Mesenchymal stem cell (in vitro differentiated cells and primary cell): ENCODE data around the gene MTFR1L.
A peak's percentile ranks its signal among the peaks of the same experiment; 100 is the strongest.
"Not testable (repeated sequence)": the region's sequence is repeated elsewhere in the genome, so short reads cannot be mapped to it uniquely, and the experiment has no call there.

ENCODE experiments used
- DNase-seq: peaks from one replicate; pipeline ENCODE4 v3.0.0-alpha.2; 2013
- H2AFZ ChIP-seq: one replicate; pipeline ENCODE4 v1.6.1; 2013; ENCODE audit warnings: low read depth, mild to moderate bottlenecking, control low read depth, inconsistent platforms, low read length, moderate library complexity
- H2AK5ac ChIP-seq: 2 replicates; pipeline ENCODE4 v1.6.1; 2013; ENCODE audit warnings: low read length, moderate library complexity, mild to moderate bottlenecking, inconsistent platforms; ENCODE audit not compliant: severe bottlenecking
- H2BK120ac ChIP-seq: one replicate; pipeline ENCODE4 v1.6.1; 2013; ENCODE audit warnings: low read depth, mild to moderate bottlenecking, inconsistent platforms, low read length, moderate library complexity
- H2BK12ac ChIP-seq, 2 experiments: one replicate each; pipeline ENCODE4 v1.6.1; 2013; ENCODE audit warnings: inconsistent platforms in 2 of 2, low read length in 2 of 2, mild to moderate bottlenecking in 2 of 2, moderate library complexity in 2 of 2, control low read depth in 1 of 2
- H2BK15ac ChIP-seq: one replicate; pipeline ENCODE4 v1.6.1; 2013; ENCODE audit warnings: mild to moderate bottlenecking, low read depth, inconsistent platforms; ENCODE audit not compliant: poor library complexity, severe bottlenecking
- H2BK5ac ChIP-seq: 2 replicates; pipeline ENCODE4 v1.6.1; 2013; ENCODE audit warnings: low read depth, mild to moderate bottlenecking, low read length, control low read depth, inconsistent platforms; ENCODE audit not compliant: poor library complexity, severe bottlenecking
- H3K14ac ChIP-seq, 2 experiments: one replicate each; pipeline ENCODE4 v1.6.1; 2013; ENCODE audit warnings: inconsistent platforms in 2 of 2, low read length in 2 of 2, control low read depth in 1 of 2, mild to moderate bottlenecking in 1 of 2, moderate library complexity in 1 of 2
- H3K18ac ChIP-seq, 2 experiments: one replicate each; pipeline ENCODE4 v1.6.1; 2013; ENCODE audit warnings: inconsistent platforms in 2 of 2, low read length in 2 of 2, control low read depth in 1 of 2, low read depth in 1 of 2, mild to moderate bottlenecking in 1 of 2
- H3K23ac ChIP-seq, 2 experiments: one replicate each; pipeline ENCODE4 v1.6.1; 2013; ENCODE audit warnings: inconsistent platforms in 2 of 2, low read length in 2 of 2, mild to moderate bottlenecking in 2 of 2, moderate library complexity in 2 of 2, control low read depth in 1 of 2
- H3K27ac ChIP-seq: 2 replicates; pipeline ENCODE4 v1.5.1; 2013; ENCODE audit warnings: mild to moderate bottlenecking, moderate library complexity, low read length, control low read depth, inconsistent platforms; ENCODE audit not compliant: poor library complexity, severe bottlenecking
- H3K27me3 ChIP-seq, 2 experiments: 2 replicates each; pipeline versions ENCODE4 v1.6.1 to v1.7.0; 2013; ENCODE audit warnings: low read length in 2 of 2, mild to moderate bottlenecking in 2 of 2, moderate library complexity in 2 of 2, control low read depth in 1 of 2, inconsistent platforms in 1 of 2; ENCODE audit not compliant: control insufficient read depth in 1 of 2, insufficient read depth in 1 of 2
- H3K36me3 ChIP-seq, 2 experiments: 2 replicates each; pipeline versions ENCODE4 v1.6.1 to v1.7.0; 2013; ENCODE audit warnings: low read length in 2 of 2, control low read depth in 1 of 2, inconsistent platforms in 1 of 2, low read depth in 1 of 2, mild to moderate bottlenecking in 1 of 2; ENCODE audit not compliant: insufficient read depth in 2 of 2, control insufficient read depth in 1 of 2
- H3K4ac ChIP-seq, 2 experiments: one replicate each; pipeline ENCODE4 v1.6.1; 2013; ENCODE audit warnings: inconsistent platforms in 2 of 2, low read length in 2 of 2, mild to moderate bottlenecking in 2 of 2, moderate library complexity in 2 of 2, control low read depth in 1 of 2, low read depth in 1 of 2
- H3K4me1 ChIP-seq: 2 replicates; pipeline ENCODE4 v1.6.1; 2013; ENCODE audit warnings: low read depth, low read length, control low read depth; ENCODE audit not compliant: control insufficient read depth, insufficient read depth
- H3K4me2 ChIP-seq: 2 replicates; pipeline ENCODE4 v1.6.1; 2013; ENCODE audit warnings: low read length, mild to moderate bottlenecking, inconsistent platforms; ENCODE audit not compliant: poor library complexity, severe bottlenecking
- H3K4me3 ChIP-seq, 2 experiments: 2 replicates each; pipeline versions ENCODE4 v1.5.1 to v1.7.0; 2013; ENCODE audit warnings: low read length in 2 of 2, mild to moderate bottlenecking in 2 of 2, control low read depth in 1 of 2, low read depth in 1 of 2; ENCODE audit not compliant: insufficient read depth in 1 of 2
- H3K79me1 ChIP-seq: replicated peaks from 2 replicates; pipeline ENCODE4 v1.6.1; 2013; ENCODE audit warnings: mild to moderate bottlenecking, control low read depth, low read length, inconsistent platforms; ENCODE audit not compliant: poor library complexity, severe bottlenecking
- H3K9ac ChIP-seq: 2 replicates; pipeline ENCODE4 v1.7.0; 2013; ENCODE audit warnings: mild to moderate bottlenecking, low read length, moderate library complexity
- H3K9me3 ChIP-seq: 2 replicates; pipeline ENCODE4 v1.7.0; 2013; ENCODE audit warnings: mild to moderate bottlenecking, low read length; ENCODE audit not compliant: control insufficient read depth
- H4K8ac ChIP-seq: one replicate; pipeline ENCODE4 v1.6.1; 2013; ENCODE audit warnings: inconsistent platforms, mild to moderate bottlenecking, low read length, moderate library complexity
- H4K91ac ChIP-seq: one replicate; pipeline ENCODE4 v1.6.1; 2013; ENCODE audit warnings: mild to moderate bottlenecking, low read length, inconsistent platforms
- WGBS: methylation state at CpG from one replicate; pipeline ENCODE4 v1.1.7; 2013; ENCODE audit warnings: mixed read lengths; 5-methylcytosine and 5-hydroxymethylcytosine counted together

MTFR1L gene

GRCh38 chr1:25834894-25835293 is 15.1 kb downstream of the MTFR1L start:
- H4K8ac ChIP-seq: no peak overlapping the region
- peaks cover 17 to 63% of the 10 kb centered on the region in 2 experiments for H3K36me3 ChIP-seq
- no peak overlapping the region for H3K27ac ChIP-seq
- 93% methylated on average over 3 of the region's 3 CpGs for WGBS
- no peak overlapping the region for H2BK15ac ChIP-seq
- H3K4ac ChIP-seq: no peak overlapping the region
- no peak for DNase-seq
- H2BK5ac ChIP-seq: no peak overlapping the region
- no peak overlapping the region for H3K18ac ChIP-seq
- H2AK5ac ChIP-seq: no peak overlapping the region
- no peak overlapping the region for H3K14ac ChIP-seq
- no peak overlapping the region for H2BK12ac ChIP-seq
- no peak overlapping the region for H3K4me2 ChIP-seq
- H4K91ac ChIP-seq: no peak overlapping the region
- no peaks in the 10 kb centered on the region for H3K9me3 ChIP-seq
- H3K23ac ChIP-seq: no peak overlapping the region
- H3K4me3 ChIP-seq: no peak overlapping the region
- H2BK120ac ChIP-seq: no peak overlapping the region
- no peak overlapping the region for H2AFZ ChIP-seq
- H3K9ac ChIP-seq: no peak overlapping the region
- peaks cover 21% of the 10 kb centered on the region for H3K79me1 ChIP-seq
- no peaks in the 10 kb centered on the region for H3K27me3 ChIP-seq
- no peaks in the 10 kb centered on the region for H3K4me1 ChIP-seq

DNA sequence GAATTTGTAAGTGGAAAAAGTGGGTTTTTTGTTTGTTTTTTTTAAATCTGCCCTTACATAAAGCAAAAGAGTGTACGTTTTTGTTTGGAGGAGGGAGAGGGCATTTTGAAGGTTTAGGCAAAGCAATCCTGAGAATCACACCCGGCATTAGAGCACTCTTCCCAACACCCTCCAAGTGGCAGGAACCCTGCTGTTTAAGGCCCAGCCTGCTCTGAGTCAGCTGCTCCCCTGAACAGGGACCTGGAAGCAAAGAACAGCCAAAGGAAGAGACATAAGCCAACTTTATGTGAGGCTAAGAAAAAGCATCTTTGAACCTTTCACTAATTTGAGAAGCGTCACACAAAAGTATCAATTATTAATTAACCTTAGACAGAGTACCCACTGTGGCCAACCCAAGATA is 16.9 kb downstream of the MTFR1L start:
- H2AK5ac ChIP-seq: no peak overlapping the region
- no peaks in the 10 kb centered on the region for H3K27me3 ChIP-seq
- H3K4me2 ChIP-seq: no peak overlapping the region
- H3K4ac ChIP-seq: no peak overlapping the region
- WGBS: 55% methylated on average over 3 of the region's 3 CpGs
- no peak overlapping the region for H3K14ac ChIP-seq
- no peak overlapping the region for H3K23ac ChIP-seq
- H3K9ac ChIP-seq: no peak overlapping the region
- H3K36me3 ChIP-seq: peaks cover 13 to 45% of the 10 kb centered on the region in 2 experiments
- H4K91ac ChIP-seq: no peak overlapping the region
- H3K79me1 ChIP-seq: peaks cover 13% of the 10 kb centered on the region
- H2BK12ac ChIP-seq: no peak overlapping the region
- H2BK5ac ChIP-seq: no peak overlapping the region
- no peak overlapping the region for H3K4me3 ChIP-seq
- no peak for DNase-seq
- H3K27ac ChIP-seq: peak overlapping the region; percentile 21
- no peak overlapping the region for H2BK15ac ChIP-seq
- H2BK120ac ChIP-seq: no peak overlapping the region
- H3K18ac ChIP-seq: no peak overlapping the region
- H4K8ac ChIP-seq: no peak overlapping the region
- no peaks in the 10 kb centered on the region for H3K4me1 ChIP-seq
- H2AFZ ChIP-seq: no peak overlapping the region
- no peaks in the 10 kb centered on the region for H3K9me3 ChIP-seq

- WGBS: 80% methylated on average over 1 of the region's 1 CpG
These were observed 17.6 kb downstream of the MTFR1L start for GRCh38 chr1:25837262-25837875.

DNA sequence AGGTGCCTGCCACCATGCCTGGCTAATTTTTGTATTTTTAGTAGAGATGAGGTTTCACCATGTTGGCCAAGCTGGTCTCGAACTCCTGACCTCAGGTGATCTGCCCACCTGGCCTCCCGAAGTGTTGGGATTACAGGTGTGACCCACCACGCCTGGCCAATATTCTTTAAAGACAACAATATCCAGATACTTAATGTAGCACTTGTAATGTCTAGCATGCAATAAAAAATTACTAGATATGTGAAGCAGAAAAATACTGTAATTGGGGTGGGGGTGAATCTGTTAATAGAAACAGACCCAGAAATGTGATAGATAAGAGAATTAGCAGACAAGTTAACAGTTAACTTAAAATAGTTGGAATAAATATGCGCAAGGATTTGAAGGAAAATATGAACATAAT is 20.1 kb downstream of the MTFR1L start:
- not testable (repeated sequence) for DNase-seq, H2AFZ ChIP-seq, H4K8ac ChIP-seq, H3K23ac ChIP-seq, H2AK5ac ChIP-seq, H3K27me3 ChIP-seq, H3K4ac ChIP-seq, H3K27ac ChIP-seq, H3K4me2 ChIP-seq, H3K4me3 ChIP-seq, H3K14ac ChIP-seq, H3K79me1 ChIP-seq, H3K18ac ChIP-seq, H3K9me3 ChIP-seq, H3K4me1 ChIP-seq, H2BK12ac ChIP-seq, H2BK5ac ChIP-seq, H3K9ac ChIP-seq, H4K91ac ChIP-seq, H2BK120ac ChIP-seq, H2BK15ac ChIP-seq
- WGBS: 100% methylated on average over 3 of the region's 4 CpGs
- peaks cover 0 to 17% of the 10 kb centered on the region in 2 experiments for H3K36me3 ChIP-seq

More at GRCh38 chr1:25837262-25837875, 17.6 kb downstream of the MTFR1L start:
- Histone ChIP-seq H3K36me3 (peaks cover 10 to 39% of the 10 kb centered on the region in 2 experiments), H2BK15ac (no peak overlapping the region), H3K4me2 (no peak overlapping the region), H2BK5ac (no peak overlapping the region), H2BK12ac (no peak overlapping the region), H2AFZ (no peak overlapping the region), H3K27me3 (no peaks in the 10 kb centered on the region), H3K18ac (no peak overlapping the region), H4K8ac (no peak overlapping the region), H3K4me1 (no peaks in the 10 kb centered on the region), H3K9me3 (no peaks in the 10 kb centered on the region), H3K23ac (no peak overlapping the region), H3K14ac (no peak overlapping the region), H4K91ac (no peak overlapping the region), H3K4me3 (no peak overlapping the region), H2AK5ac (no peak overlapping the region), H2BK120ac (no peak overlapping the region), H3K27ac (no peak overlapping the region), H3K79me1 (peaks cover 11% of the 10 kb centered on the region), H3K9ac (no peak overlapping the region), H3K4ac (no peak overlapping the region)
- DNase-seq: no peak
